Keratinocyte (primary cell): ENCODE measurements around the gene ELL. TPM values are rescaled to one million over a fixed set of nuclear protein-coding genes. Genes with fewer than 3 reads are reported as not detected.

Source experiments
- DNase-seq: peaks from one replicate; pipeline ENCODE4 v3.0.0-alpha.2; 2011; ENCODE audit warnings: low read depth, missing footprints, low spot score
- FAIRE-seq: peaks from 2 replicates; lab custom pipeline; 2011; peaks lifted over from hg19 to GRCh38; lab: Jason Lieb, UNC
- H2AFZ ChIP-seq: 2 replicates; pipeline ENCODE4 v1.6.0; 2012; ENCODE audit warnings: low read length, control low read depth, inconsistent platforms; ENCODE audit not compliant: control insufficient read depth
- H3K27ac ChIP-seq: 2 replicates; pipeline ENCODE4 v1.5.1; 2011; ENCODE audit warnings: low read length; ENCODE audit not compliant: control insufficient read depth, insufficient read depth
- H3K27me3 ChIP-seq: 3 replicates; pipeline ENCODE4 v1.6.0; 2011; ENCODE audit warnings: low read length; ENCODE audit not compliant: control insufficient read depth, insufficient read depth; ENCODE audit errors: extremely low read depth
- H3K36me3 ChIP-seq, 2 experiments: 2 replicates in 1 of 2; 3 replicates in 1 of 2; pipeline ENCODE4 v1.5.1; 2011; ENCODE audit warnings: low read length in 2 of 2, mild to moderate bottlenecking in 1 of 2; ENCODE audit not compliant: control insufficient read depth in 2 of 2, insufficient read depth in 2 of 2; ENCODE audit errors: extremely low read depth in 1 of 2
- H3K4me1 ChIP-seq: 3 replicates; pipeline ENCODE4 v1.5.1; 2011; ENCODE audit warnings: low read length; ENCODE audit not compliant: control insufficient read depth, insufficient read depth; ENCODE audit errors: extremely low read depth
- H3K4me2 ChIP-seq: 3 replicates; pipeline ENCODE4 v1.6.0; 2011; ENCODE audit warnings: low read depth, low read length; ENCODE audit not compliant: control insufficient read depth, insufficient read depth; ENCODE audit errors: extremely low read depth
- H3K4me3 ChIP-seq, 3 experiments: fragments of 200-600 bp in 1 of 3; sonication (generic) in 1 of 3; 2 replicates in 2 of 3; 3 replicates in 1 of 3; pipeline ENCODE4 v1.5.1; 2011 to 2016; ENCODE audit warnings: low read length in 3 of 3, mild to moderate bottlenecking in 3 of 3, control low read depth in 2 of 3, inconsistent platforms in 1 of 3, low read depth in 1 of 3, mixed read lengths in 1 of 3, mixed run types in 1 of 3, moderate library complexity in 1 of 3; ENCODE audit not compliant: control insufficient read depth in 2 of 3, insufficient read depth in 2 of 3; ENCODE audit errors: extremely low read depth in 1 of 3
- H3K79me2 ChIP-seq: 2 replicates; pipeline ENCODE4 v1.6.0; 2012; ENCODE audit warnings: low read length; ENCODE audit not compliant: control insufficient read depth, insufficient read depth
- H3K9ac ChIP-seq: 3 replicates; pipeline ENCODE4 v1.6.0; 2011; ENCODE audit warnings: low read length; ENCODE audit not compliant: control insufficient read depth, insufficient read depth; ENCODE audit errors: extremely low read depth
- H3K9me1 ChIP-seq: 3 replicates; pipeline ENCODE4 v1.6.0; 2011; ENCODE audit warnings: low read length; ENCODE audit not compliant: control insufficient read depth, insufficient read depth; ENCODE audit errors: extremely low read depth
- H3K9me3 ChIP-seq: 2 replicates; pipeline ENCODE4 v1.5.1; 2012; ENCODE audit warnings: low read depth, low read length; ENCODE audit not compliant: control insufficient read depth
- H4K20me1 ChIP-seq: 3 replicates; pipeline ENCODE4 v1.6.0; 2011; ENCODE audit warnings: low read length; ENCODE audit not compliant: control insufficient read depth, insufficient read depth; ENCODE audit errors: extremely low read depth
- CTCF ChIP-seq, 3 experiments: IDR thresholded peaks in 1 of 3; conservative IDR thresholded peaks in 1 of 3; optimal IDR thresholded peaks in 1 of 3; 2 replicates in 2 of 3; 3 replicates in 1 of 3; pipeline versions ENCODE3 to v1.5.1; 2011; ENCODE audit warnings: low read length in 3 of 3, mild to moderate bottlenecking in 3 of 3, moderate library complexity in 2 of 3, control low read depth in 1 of 3, inconsistent platforms in 1 of 3; ENCODE audit not compliant: insufficient read depth in 2 of 3; ENCODE audit errors: extremely low read depth in 1 of 3
- EZH2 ChIP-seq: IDR thresholded peaks from one replicate; pipeline ENCODE4 v1.6.1; 2012; ENCODE audit warnings: inconsistent platforms, mild to moderate bottlenecking, low read length, moderate library complexity
- dilution Hi-C: fragments of 300-500 bp; cut with MboI; formaldehyde crosslinking; loops from one replicate; pipeline ENCODE4 v1.7.0; 2020; ENCODE audit warnings: low sequenced_read_pairs; ENCODE audit not compliant: extremely low pct_ligation_motif_present
- polyA plus RNA-seq, 5 experiments: library from polyadenylated mRNA; depleted of rRNA in 3 of 5; stranded (reverse) in 3 of 5; stranded (forward) in 1 of 5; unstranded in 1 of 5; fragments of >200 nt; gene quantifications; 1 replicate in 1 of 5; 2 replicates in 3 of 5; 3 replicates in 1 of 5; pipeline versions ENCODE4 v1.2.1 to v1.2.3, GENCODE V29; 2011 to 2012; ENCODE audit warnings: missing spikeins in 2 of 5, low read depth in 1 of 5, low replicate concordance in 1 of 5

Gene ELL
- polyA plus RNA-seq, 1 donor (not counting 4 experiments of a cell fraction or from before 2014, with no cell fraction given), result 4.4 TPM

GRCh38 chr19:18450931-18451836 is 70.7 kb downstream of the ELL start:
- Histone ChIP-seq H3K27ac (no peak overlapping the region), H3K36me3 (peaks cover 33 to 50% of the 10 kb centered on the region in 2 experiments), H3K4me2 (no peak overlapping the region), H3K27me3 (no peaks in the 10 kb centered on the region), H3K79me2 (peaks cover 12% of the 10 kb centered on the region), H3K4me1 (peaks cover 10% of the 10 kb centered on the region), H3K9me3 (no peaks in the 10 kb centered on the region), H2AFZ (no peak overlapping the region), H4K20me1 (no peaks in the 10 kb centered on the region), H3K4me3 (no peak overlapping the region), H3K9me1 (no peaks in the 10 kb centered on the region), H3K9ac (no peak overlapping the region)
- TF ChIP-seq CTCF (optimal IDR thresholded peaks at IDR 0.05 in 1 of 3, IDR thresholded peaks at IDR 0.05 in 1 of 3, conservative IDR thresholded peaks at IDR 0.05 in 1 of 3; ENCODE audit: extremely low read depth in 1 of 3, insufficient read depth in 2 of 3, low read length in 3 of 3) (peak; percentile 91 to 99 (median 96)), EZH2 (no peak)
- DNase-seq, result no peak
- no peak for FAIRE-seq
- dilution Hi-C loops, result no loop called here

GRCh38 chr19:18450021-18450930 is 71.6 kb downstream of the ELL start:
- Histone ChIP-seq H3K9ac (no peak overlapping the region), H3K4me2 (no peak overlapping the region), H3K4me1 (peaks cover 10% of the 10 kb centered on the region), H3K27me3 (no peaks in the 10 kb centered on the region), H3K36me3 (peaks cover 37 to 50% of the 10 kb centered on the region in 2 experiments), H4K20me1 (no peaks in the 10 kb centered on the region), H3K27ac (no peak overlapping the region), H3K79me2 (peaks cover 12% of the 10 kb centered on the region), H3K9me1 (no peaks in the 10 kb centered on the region), H2AFZ (no peak overlapping the region), H3K4me3 (no peak overlapping the region), H3K9me3 (no peaks in the 10 kb centered on the region)
- FAIRE-seq (no peak), DNase-seq (no peak)
- dilution Hi-C loops, result no loop called here
- TF ChIP-seq EZH2 (no peak), CTCF (optimal IDR thresholded peaks at IDR 0.05 in 1 of 3, IDR thresholded peaks at IDR 0.05 in 1 of 3, conservative IDR thresholded peaks at IDR 0.05 in 1 of 3; ENCODE audit: extremely low read depth in 1 of 3, insufficient read depth in 2 of 3, low read length in 3 of 3) (no peak)
